Measurements from ENCODE around the gene TTC3. TPM values are rescaled to one million over a fixed set of nuclear protein-coding genes. Genes with fewer than 3 reads are reported as not detected.
"Not testable (repeated sequence)": the region's sequence is repeated elsewhere in the genome, so short reads cannot be mapped to it uniquely, and the experiment has no call there.

The TTC3 gene
- total and polyA plus RNA-seq, 8 donors: 103 to 214 (median 191) TPM

DNA sequence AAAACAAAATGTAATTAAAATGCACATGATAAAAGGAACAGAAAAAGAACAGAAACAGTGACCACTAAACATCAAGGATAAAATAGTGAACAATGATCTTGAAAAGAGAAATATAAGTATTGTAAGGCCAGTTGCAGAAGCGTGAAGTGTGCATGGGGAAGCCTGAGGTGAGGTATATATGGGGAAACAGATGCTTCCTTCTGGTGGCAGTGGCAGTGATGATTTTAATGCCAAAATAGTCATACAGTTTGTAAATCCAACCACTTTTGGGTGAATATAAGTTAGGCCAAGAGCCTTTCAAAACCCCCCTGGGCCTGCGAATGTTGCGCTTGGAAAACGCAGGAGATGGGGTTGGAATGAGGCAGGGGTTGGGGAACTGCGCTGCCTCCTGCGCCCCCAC, 27.3 kb downstream of the TTC3 start:
- ATAC-seq: no peak
- H3K9me3 ChIP-seq: no peaks in the 10 kb centered on the region
- H3K27me3 ChIP-seq: no peaks in the 10 kb centered on the region
- peaks cover 0 to 44% of the 10 kb centered on the region in 2 donors for H3K36me3 ChIP-seq
- no peak overlapping the region for H3K27ac ChIP-seq
- no peak overlapping the region for H3K4me3 ChIP-seq
- intact Hi-C loops (cut with DNase I): no loop called here
- no peak for DNase-seq
- no peaks in the 10 kb centered on the region for H3K4me1 ChIP-seq
- TF ChIP-seq, protein P1, sequence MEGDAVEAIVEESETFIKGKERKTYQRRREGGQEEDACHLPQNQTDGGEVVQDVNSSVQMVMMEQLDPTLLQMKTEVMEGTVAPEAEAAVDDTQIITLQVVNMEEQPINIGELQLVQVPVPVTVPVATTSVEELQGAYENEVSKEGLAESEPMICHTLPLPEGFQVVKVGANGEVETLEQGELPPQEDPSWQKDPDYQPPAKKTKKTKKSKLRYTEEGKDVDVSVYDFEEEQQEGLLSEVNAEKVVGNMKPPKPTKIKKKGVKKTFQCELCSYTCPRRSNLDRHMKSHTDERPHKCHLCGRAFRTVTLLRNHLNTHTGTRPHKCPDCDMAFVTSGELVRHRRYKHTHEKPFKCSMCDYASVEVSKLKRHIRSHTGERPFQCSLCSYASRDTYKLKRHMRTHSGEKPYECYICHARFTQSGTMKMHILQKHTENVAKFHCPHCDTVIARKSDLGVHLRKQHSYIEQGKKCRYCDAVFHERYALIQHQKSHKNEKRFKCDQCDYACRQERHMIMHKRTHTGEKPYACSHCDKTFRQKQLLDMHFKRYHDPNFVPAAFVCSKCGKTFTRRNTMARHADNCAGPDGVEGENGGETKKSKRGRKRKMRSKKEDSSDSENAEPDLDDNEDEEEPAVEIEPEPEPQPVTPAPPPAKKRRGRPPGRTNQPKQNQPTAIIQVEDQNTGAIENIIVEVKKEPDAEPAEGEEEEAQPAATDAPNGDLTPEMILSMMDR (IDR thresholded peaks at IDR 0.05): no peak

GRCh38 chr21:37101384-37101783, 28.3 kb downstream of the TTC3 start:
- Histone ChIP-seq H3K4me1 (no peaks in the 10 kb centered on the region), H3K9me3 (no peaks in the 10 kb centered on the region), H3K27me3 (no peaks in the 10 kb centered on the region), H3K27ac (no peak overlapping the region), H3K4me3 (no peak overlapping the region), H3K36me3 (peaks cover 0 to 33% of the 10 kb centered on the region in 2 donors)
- intact Hi-C loops (cut with DNase I): no loop called here
- TF ChIP-seq, protein P1 (IDR thresholded peaks at IDR 0.05): no peak
- DNase-seq (no peak), ATAC-seq (no peak)

- intact Hi-C loops (cut with DNase I); ATAC-seq; H3K27ac ChIP-seq; H3K27me3 ChIP-seq; H3K9me3 ChIP-seq; H3K4me1 ChIP-seq; H3K4me3 ChIP-seq; DNase-seq: not testable (repeated sequence)
- peaks cover 0 to 21% of the 10 kb centered on the region in 2 donors for H3K36me3 ChIP-seq
Observed at GRCh38 chr21:37102746-37103145, 29.7 kb downstream of the TTC3 start.

- Histone ChIP-seq H3K36me3 (peaks cover 0 to 14% of the 10 kb centered on the region in 2 donors), H3K9me3 (peaks cover 0 to 9% of the 10 kb centered on the region in 2 donors), H3K4me1 (no peaks in the 10 kb centered on the region), H3K4me3 (no peak overlapping the region), H3K27me3 (no peaks in the 10 kb centered on the region), H3K27ac (no peak overlapping the region)
- ATAC-seq (no peak), DNase-seq (no peak)
- TF ChIP-seq, protein P1 (IDR thresholded peaks at IDR 0.05): no peak
- intact Hi-C loops (cut with DNase I): no loop called here
Observed at GRCh38 chr21:37106998-37107397, 33.9 kb downstream of the TTC3 start.

- H3K27ac ChIP-seq; H3K4me3 ChIP-seq; ATAC-seq; H3K27me3 ChIP-seq; H3K4me1 ChIP-seq; DNase-seq; H3K9me3 ChIP-seq; intact Hi-C loops (cut with DNase I): not testable (repeated sequence)
- peaks cover 0 to 14% of the 10 kb centered on the region in 2 donors for H3K36me3 ChIP-seq
Observed at GRCh38 chr21:37111029-37111428, 38.0 kb downstream of the TTC3 start.

- H3K4me1 ChIP-seq; DNase-seq; H3K27me3 ChIP-seq; H3K9me3 ChIP-seq; ATAC-seq; intact Hi-C loops (cut with DNase I); H3K27ac ChIP-seq; H3K36me3 ChIP-seq; H3K4me3 ChIP-seq: not testable (repeated sequence)
Observed at GRCh38 chr21:37114301-37114700, 41.2 kb downstream of the TTC3 start.

GRCh38 chr21:37116459-37116858, 43.4 kb downstream of the TTC3 start:
- H3K9me3 ChIP-seq; H3K27ac ChIP-seq; H3K27me3 ChIP-seq; H3K4me3 ChIP-seq; H3K4me1 ChIP-seq; DNase-seq; intact Hi-C loops (cut with DNase I): not testable (repeated sequence)
- ATAC-seq: peak; percentile 33
- peaks cover 0 to 10% of the 10 kb centered on the region in 2 donors for H3K36me3 ChIP-seq
